OCI-LY1 (cell line): ENCODE measurements around the gene OR5M3.

Experiments
- H2AFZ ChIP-seq: fragments of 200-600 bp; sonication (generic), shearing (Covaris generic); 2 replicates; pipeline ENCODE4 v1.6.0; 2014; ENCODE audit warnings: antibody characterized with exemption, mild to moderate bottlenecking, low read length
- H3F3A ChIP-seq: fragments of 200-600 bp; sonication (generic), shearing (Covaris generic); 2 replicates; pipeline ENCODE4 v1.6.0; 2014; ENCODE audit warnings: mild to moderate bottlenecking, antibody characterized with exemption, low read length, moderate library complexity; ENCODE audit not compliant: insufficient read depth
- H3K27ac ChIP-seq: fragments of 200-600 bp; sonication (generic); 2 replicates; pipeline ENCODE4 v1.5.1; 2014; ENCODE audit warnings: low read length, mixed run types, mild to moderate bottlenecking, low read depth; ENCODE audit not compliant: poor library complexity, severe bottlenecking
- H3K27me3 ChIP-seq: fragments of 200-600 bp; sonication (generic); 2 replicates; pipeline ENCODE4 v1.6.0; 2014; ENCODE audit warnings: antibody characterized with exemption, mild to moderate bottlenecking, low read length, moderate library complexity; ENCODE audit not compliant: insufficient read depth
- H3K36me3 ChIP-seq: fragments of 200-600 bp; sonication (generic); 2 replicates; pipeline ENCODE4 v1.6.1; 2014; ENCODE audit warnings: mild to moderate bottlenecking, antibody characterized with exemption, low read length, moderate library complexity, mixed read lengths; ENCODE audit not compliant: insufficient read depth
- H3K4me1 ChIP-seq: fragments of 200-600 bp; sonication (generic); 2 replicates; pipeline ENCODE4 v1.5.1; 2014; ENCODE audit warnings: mild to moderate bottlenecking, low read length, moderate library complexity; ENCODE audit not compliant: insufficient read depth, severe bottlenecking
- H3K4me2 ChIP-seq: fragments of 200-600 bp; sonication (generic), shearing (Covaris generic); 2 replicates; pipeline ENCODE4 v1.6.1; 2014; ENCODE audit warnings: low read length
- H3K4me3 ChIP-seq: fragments of 200-600 bp; sonication (generic); 2 replicates; pipeline ENCODE4 v1.5.1; 2014; ENCODE audit warnings: low read length, low read depth, mild to moderate bottlenecking, mixed read lengths; ENCODE audit not compliant: poor library complexity, severe bottlenecking
- H3K79me2 ChIP-seq: fragments of 200-600 bp; shearing (Covaris generic); 2 replicates; pipeline ENCODE4 v1.6.1; 2016; ENCODE audit warnings: mixed run types, low read length, mixed read lengths; ENCODE audit not compliant: insufficient read depth
- H3K9ac ChIP-seq: fragments of 200-600 bp; sonication (generic), shearing (Covaris generic); 2 replicates; pipeline ENCODE4 v1.6.1; 2014; ENCODE audit warnings: mild to moderate bottlenecking, low read length, mixed read lengths
- H3K9me2 ChIP-seq: fragments of 200-600 bp; sonication (generic), shearing (Covaris generic); 2 replicates; pipeline ENCODE4 v1.6.1; 2014; ENCODE audit warnings: low read depth, mild to moderate bottlenecking, low read length, mixed read lengths
- H3K9me3 ChIP-seq: fragments of 200-600 bp; shearing (Covaris generic); 2 replicates; pipeline ENCODE4 v1.6.1; 2014; ENCODE audit warnings: low read length, mixed read lengths
- H4K20me1 ChIP-seq: fragments of 200-600 bp; sonication (generic), shearing (Covaris generic); 2 replicates; pipeline ENCODE4 v1.6.0; 2016; ENCODE audit warnings: mild to moderate bottlenecking, low read length; ENCODE audit not compliant: insufficient read depth
- CTCF ChIP-seq: fragments of 200-600 bp; sonication (generic), shearing (Covaris generic); IDR thresholded peaks from 2 replicates; pipeline ENCODE4 v1.5.1; 2017; ENCODE audit warnings: mild to moderate bottlenecking, antibody characterized with exemption, low read length, moderate library complexity, mixed read lengths
- EZH2 ChIP-seq: fragments of 200-600 bp; sonication (generic), shearing (Covaris generic); IDR thresholded peaks from 2 replicates; pipeline ENCODE4 v1.8.0; 2017; ENCODE audit warnings: borderline replicate concordance, mixed run types, mild to moderate bottlenecking, antibody characterized with exemption, low read length, moderate library complexity, mixed read lengths

OR5M3 gene

DNA sequence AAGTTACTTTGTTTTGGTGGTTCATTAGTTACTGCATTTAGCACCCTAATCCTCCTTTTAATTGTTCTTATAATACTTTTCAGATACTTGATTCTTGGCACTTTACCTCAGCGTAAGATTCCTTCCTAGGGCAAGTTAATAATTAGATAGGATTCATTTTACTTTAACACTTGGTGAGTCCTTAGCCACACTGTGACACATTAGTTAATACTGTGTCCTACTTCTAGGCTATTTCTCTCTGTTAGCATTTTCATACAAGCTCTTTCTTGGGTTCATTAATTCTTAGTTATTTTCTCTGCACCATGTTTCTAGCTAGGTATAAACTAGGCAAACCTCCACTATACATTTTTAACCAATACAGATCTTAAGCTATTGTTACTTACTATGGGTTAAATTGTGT is 16.1 kb downstream of the OR5M3 start:
- Histone ChIP-seq H2AFZ (no peak overlapping the region), H3K9me3 (no peaks in the 10 kb centered on the region), H3K27ac (no peak overlapping the region), H3K9ac (no peak overlapping the region), H3K27me3 (no peaks in the 10 kb centered on the region), H3K4me3 (no peak overlapping the region), H3K36me3 (no peaks in the 10 kb centered on the region), H3K4me2 (no peak overlapping the region), H4K20me1 (no peaks in the 10 kb centered on the region), H3F3A (no peaks in the 10 kb centered on the region), H3K4me1 (no peaks in the 10 kb centered on the region), H3K9me2 (no peaks in the 10 kb centered on the region), H3K79me2 (no peaks in the 10 kb centered on the region)
- TF ChIP-seq EZH2 (no peak), CTCF (no peak)

DNA sequence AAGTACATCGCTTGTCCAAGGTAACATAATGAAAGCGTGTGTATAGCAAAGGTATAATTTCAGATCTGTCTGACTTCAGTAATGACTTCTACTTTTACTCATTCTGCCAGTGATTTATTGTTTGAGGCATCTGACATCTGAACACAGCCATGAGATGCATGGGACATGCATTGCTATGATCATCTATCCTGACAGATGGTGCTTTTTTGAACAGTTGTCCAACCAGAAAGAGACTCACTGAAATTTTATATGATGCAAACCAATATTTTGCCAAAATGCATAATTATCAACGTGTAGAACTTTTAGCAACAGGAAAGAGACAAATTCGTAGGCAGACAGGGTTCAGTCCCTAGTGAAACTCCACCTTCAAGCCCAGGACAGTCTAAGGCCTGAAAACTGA is 19.6 kb downstream of the OR5M3 start:
- H2AFZ ChIP-seq: no peak overlapping the region
- H3K9ac ChIP-seq: no peak overlapping the region
- H3F3A ChIP-seq: no peaks in the 10 kb centered on the region
- no peaks in the 10 kb centered on the region for H3K79me2 ChIP-seq
- H3K27me3 ChIP-seq: no peaks in the 10 kb centered on the region
- no peaks in the 10 kb centered on the region for H3K4me1 ChIP-seq
- no peak overlapping the region for H3K27ac ChIP-seq
- H3K36me3 ChIP-seq: no peaks in the 10 kb centered on the region
- H3K4me3 ChIP-seq: no peak overlapping the region
- H3K9me2 ChIP-seq: no peaks in the 10 kb centered on the region
- TF ChIP-seq CTCF: no peak
- TF ChIP-seq EZH2: no peak
- H4K20me1 ChIP-seq: no peaks in the 10 kb centered on the region
- H3K9me3 ChIP-seq: no peaks in the 10 kb centered on the region
- no peak overlapping the region for H3K4me2 ChIP-seq
